Epidermal melanocyte (primary cell): ENCODE results near the gene DNAJC11.
"Not testable (repeated sequence)": the region's sequence is repeated elsewhere in the genome, so short reads cannot be mapped to it uniquely, and the experiment has no call there.

Experiments used
- DNase-seq: peaks from one replicate; pipeline ENCODE4 v3.0.0; 2011; ENCODE audit warnings: low spot score; ENCODE audit not compliant: insufficient read length

Gene DNAJC11

GRCh38 chr1:6695868-6696267 lies 5.7 kb downstream of the DNAJC11 start:
- DNase-seq = no peak

GRCh38 chr1:6694121-6694713 lies 7.4 kb downstream of the DNAJC11 start:
- DNase-seq = no peak

- no peak for DNase-seq
These were observed 8.7 kb downstream of the DNAJC11 start for GRCh38 chr1:6692956-6693355.

- no peak for DNase-seq
These were observed 10.1 kb downstream of the DNAJC11 start for GRCh38 chr1:6691507-6691906.

GRCh38 chr1:6690186-6690585 lies 11.4 kb downstream of the DNAJC11 start:
- DNase-seq = no peak

GRCh38 chr1:6688757-6689156 lies 12.9 kb downstream of the DNAJC11 start:
- DNase-seq = no peak

- DNase-seq = no peak
These were observed 13.6 kb downstream of the DNAJC11 start for GRCh38 chr1:6688001-6688400.

GRCh38 chr1:6686294-6686693 lies 15.3 kb downstream of the DNAJC11 start:
- DNase-seq = no peak

- no peak for DNase-seq
These were observed 16.2 kb downstream of the DNAJC11 start for GRCh38 chr1:6685381-6685780.

GRCh38 chr1:6683434-6683833 lies 18.2 kb downstream of the DNAJC11 start:
- no peak for DNase-seq

GRCh38 chr1:6675941-6676340 lies 25.7 kb downstream of the DNAJC11 start:
- no peak for DNase-seq

- no peak for DNase-seq
These were observed 26.8 kb downstream of the DNAJC11 start for GRCh38 chr1:6674771-6675170.

- no peak for DNase-seq
These were observed 27.7 kb downstream of the DNAJC11 start for GRCh38 chr1:6673816-6674398.

GRCh38 chr1:6672558-6672957 lies 29.1 kb downstream of the DNAJC11 start:
- DNase-seq = no peak

GRCh38 chr1:6668503-6668902 lies 33.1 kb downstream of the DNAJC11 start:
- no peak for DNase-seq

GRCh38 chr1:6667139-6667538 lies 34.5 kb downstream of the DNAJC11 start:
- DNase-seq = no peak

GRCh38 chr1:6666696-6667095 lies 34.9 kb downstream of the DNAJC11 start:
- DNase-seq = no peak

- DNase-seq = not testable (repeated sequence)
These were observed 39.1 kb downstream of the DNAJC11 start for GRCh38 chr1:6662468-6662867.

- no peak for DNase-seq
These were observed 41.1 kb downstream of the DNAJC11 start for GRCh38 chr1:6660415-6661049.

GRCh38 chr1:6658359-6659060 lies 43.1 kb downstream of the DNAJC11 start:
- no peak for DNase-seq

GRCh38 chr1:6657138-6657537 lies 44.5 kb downstream of the DNAJC11 start:
- DNase-seq = no peak
